HG03520 (cell line): ENCODE measurements around the gene TVP23C.

Experiments
- ATAC-seq: cut with Tn5 transposase; IDR thresholded peaks from one replicate; pipeline ENCODE4 v1.9.1; 2021; ENCODE audit warnings: mild to moderate bottlenecking, moderate library complexity; ENCODE audit not compliant: unreplicated experiment

The TVP23C gene

GRCh38 chr17:15496735-15497670 lies 66.3 kb downstream of the TVP23C start:
- ATAC-seq = no peak

DNA sequence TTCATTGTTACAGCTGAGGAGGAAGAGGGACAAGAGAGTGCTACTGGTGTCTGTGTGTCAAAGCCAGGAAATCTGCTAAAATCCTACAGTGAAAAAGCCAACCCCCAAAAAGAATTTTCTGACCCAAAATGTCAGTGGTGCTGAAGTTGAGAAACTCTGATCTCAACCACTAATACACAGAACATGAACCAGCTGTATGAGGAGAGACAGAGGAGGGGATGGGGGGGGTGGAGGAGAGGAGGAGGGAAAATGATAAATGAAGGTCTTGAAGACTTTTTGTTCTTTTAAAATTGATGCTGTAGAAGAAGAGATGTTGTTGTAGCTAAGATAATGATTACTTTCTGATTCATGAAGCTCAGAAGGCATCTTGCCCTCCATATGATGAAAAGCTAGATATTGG lies 68.5 kb downstream of the TVP23C start:
- no peak for ATAC-seq

GRCh38 chr17:15493693-15494035 lies 69.6 kb downstream of the TVP23C start:
- no peak for ATAC-seq

DNA sequence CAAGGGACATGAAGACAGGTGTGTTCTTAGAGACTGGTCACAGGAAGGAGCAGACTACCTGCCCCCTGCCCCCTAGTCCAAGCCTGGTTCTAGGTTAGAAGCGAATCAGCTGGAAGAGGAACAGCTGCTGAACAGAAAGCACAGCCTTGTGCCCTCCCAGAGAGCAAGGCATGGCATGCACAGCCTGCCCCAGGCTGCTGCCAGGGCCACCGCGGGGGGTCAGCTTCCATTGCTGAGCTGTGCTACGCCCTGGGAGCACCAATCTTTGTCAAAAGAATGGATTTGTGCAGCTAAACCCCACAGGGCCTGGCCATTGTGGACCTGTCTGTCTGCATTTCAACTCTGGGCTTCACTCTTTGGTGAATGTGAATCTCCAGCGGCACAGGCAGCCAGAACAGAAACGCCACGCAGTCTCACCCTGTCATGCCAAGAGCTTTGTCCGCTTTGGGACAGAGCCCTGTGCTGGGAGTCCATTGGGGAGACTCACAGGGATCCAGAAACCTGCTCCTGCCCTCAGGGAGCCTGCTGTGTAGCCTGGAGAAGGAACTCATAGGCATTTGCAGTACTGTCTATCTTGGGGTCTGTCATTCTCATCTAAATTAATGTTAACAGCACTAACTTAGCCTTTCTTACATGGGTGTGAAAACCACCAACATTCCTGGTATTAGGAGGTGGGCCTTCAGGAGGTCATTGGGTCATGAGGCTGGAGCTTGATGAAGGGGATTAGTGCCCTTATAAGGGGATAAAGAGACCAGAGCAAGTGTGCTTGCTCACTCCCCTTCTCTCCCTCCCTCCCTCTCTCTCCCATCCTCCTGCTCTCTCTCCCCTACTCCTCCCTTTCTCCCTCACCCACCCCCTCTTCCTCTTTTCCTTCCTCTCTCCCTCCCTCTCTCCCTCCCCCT lies 70.2 kb downstream of the TVP23C start:
- no peak for ATAC-seq

DNA sequence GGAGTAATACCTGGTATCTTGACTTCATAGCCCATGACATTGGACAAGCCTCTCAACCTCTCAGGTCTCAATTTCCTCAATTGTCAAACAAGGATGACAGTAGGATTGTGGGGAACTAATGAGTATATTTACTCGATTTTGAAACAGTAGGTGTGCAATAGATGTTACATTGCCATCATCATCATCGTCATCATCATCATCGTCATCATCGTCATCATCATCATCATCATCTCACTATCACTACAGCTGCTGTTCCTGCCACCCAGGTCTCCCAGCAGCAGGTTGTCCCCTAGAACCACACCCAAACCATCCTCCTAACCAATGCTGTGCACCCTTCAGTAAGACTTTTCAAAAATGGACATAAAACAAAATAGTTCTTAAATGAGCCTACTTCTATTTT lies 71.1 kb downstream of the TVP23C start:
- ATAC-seq = no peak

GRCh38 chr17:15490634-15491261 lies 72.5 kb downstream of the TVP23C start:
- no peak for ATAC-seq

GRCh38 chr17:15488557-15488956 lies 74.7 kb downstream of the TVP23C start:
- ATAC-seq = no peak

GRCh38 chr17:15485045-15485444 lies 78.2 kb downstream of the TVP23C start:
- ATAC-seq = no peak

DNA sequence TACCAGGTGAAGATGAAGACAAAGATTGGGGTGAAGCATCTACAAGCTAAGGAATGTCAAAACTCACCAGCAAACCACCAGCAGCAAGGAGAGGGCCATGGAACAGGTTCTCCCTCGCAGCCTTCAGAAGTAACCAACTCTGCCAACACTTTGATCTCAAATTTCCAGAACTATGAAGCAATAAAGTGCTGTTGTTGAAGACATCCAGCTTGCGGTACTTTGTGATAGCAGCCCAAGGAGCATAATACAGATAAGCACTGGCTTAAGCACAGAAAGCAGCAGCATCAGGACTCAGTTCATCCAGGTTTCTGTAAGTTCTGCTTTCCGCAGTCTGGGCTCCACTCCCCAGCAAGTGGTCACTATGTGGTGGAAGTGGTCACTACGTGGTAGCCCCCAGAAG lies 79.9 kb downstream of the TVP23C start:
- no peak for ATAC-seq

- ATAC-seq = no peak
Measured at GRCh38 chr17:15482476-15482875, 80.8 kb downstream of the TVP23C start.

DNA sequence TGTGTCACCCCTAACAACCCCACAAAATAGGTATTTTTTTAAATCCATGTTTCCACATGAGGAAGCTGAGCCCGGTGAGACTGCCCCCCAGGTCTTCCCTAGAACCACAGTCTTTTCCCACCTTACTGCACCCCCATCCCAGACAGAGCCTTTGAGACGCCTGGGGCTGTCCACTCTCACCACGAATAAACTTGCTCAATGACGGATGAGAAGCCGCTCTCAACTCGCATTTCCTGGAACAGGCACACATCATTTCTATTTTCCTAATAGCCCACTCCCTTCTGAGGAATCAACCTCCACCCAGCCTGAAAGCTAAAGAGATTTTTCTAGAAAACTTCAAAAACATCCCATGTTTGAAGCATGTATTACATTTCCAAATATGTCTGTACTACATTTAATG lies 81.8 kb downstream of the TVP23C start:
- no peak for ATAC-seq

GRCh38 chr17:15480204-15480603 lies 83.1 kb downstream of the TVP23C start:
- no peak for ATAC-seq

- ATAC-seq = no peak
Measured at GRCh38 chr17:15479703-15480102, 83.6 kb downstream of the TVP23C start.

GRCh38 chr17:15478845-15479244 lies 84.4 kb downstream of the TVP23C start:
- ATAC-seq = no peak

- no peak for ATAC-seq
Measured at GRCh38 chr17:15475631-15476354, 87.5 kb downstream of the TVP23C start.

GRCh38 chr17:15472891-15473290 lies 90.4 kb downstream of the TVP23C start:
- ATAC-seq = no peak

GRCh38 chr17:15470536-15470935 lies 92.7 kb downstream of the TVP23C start:
- no peak for ATAC-seq

DNA sequence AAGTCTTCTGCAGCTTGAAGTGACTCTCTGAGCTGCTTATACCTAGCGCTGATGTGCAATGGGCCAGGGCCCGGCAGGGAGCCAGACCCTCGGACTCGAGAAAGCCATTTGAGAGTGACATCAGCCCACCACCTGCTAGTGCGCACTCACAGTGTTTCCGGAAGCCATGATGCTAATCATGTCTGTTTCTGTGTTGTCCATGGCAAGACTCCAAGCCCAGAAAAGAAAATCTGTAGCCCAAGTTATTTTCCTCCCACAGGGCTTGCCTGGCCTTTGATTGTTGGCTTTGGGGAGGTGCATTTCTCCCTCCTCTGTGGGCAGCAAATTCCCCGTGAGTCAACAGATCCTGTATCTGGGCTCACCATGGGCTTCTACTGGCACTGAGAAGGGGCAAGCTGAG lies 94.0 kb downstream of the TVP23C start:
- no peak for ATAC-seq

- no peak for ATAC-seq
Measured at GRCh38 chr17:15468126-15468525, 95.2 kb downstream of the TVP23C start.

GRCh38 chr17:15467592-15467991 lies 95.7 kb downstream of the TVP23C start, which contains the start of gene CDRT4:
Gene CDRT4, minus strand, starts transcription at chr17:15467621. Its CDS starts 27,383 bp downstream, at chr17:15440238.
- no peak for ATAC-seq

- no peak for ATAC-seq
Measured at GRCh38 chr17:15466131-15466530, 97.2 kb downstream of the TVP23C start.
